ENCODE results near the gene VSTM5. TPM values are rescaled to one million over a fixed set of nuclear protein-coding genes. Genes with fewer than 3 reads are reported as not detected.

The VSTM5 gene
- total and polyA plus RNA-seq, 2 donors (not counting 3 experiments of a cell fraction or from before 2014, with no cell fraction given), result 0.03 TPM; not detected in 1

GRCh38 chr11:93861808-93862207, 11.4 kb upstream of the VSTM5 start:
- Histone ChIP-seq H3K9me1 (replicated peaks; ENCODE audit: control insufficient read depth, extremely low read depth, insufficient read depth, low read length) (no peaks in the 10 kb centered on the region), H3K4me2 (ENCODE audit: insufficient read depth, low read length) (no peak overlapping the region), H3K4me1 (ENCODE audit: control insufficient read depth, extremely low read depth, insufficient read depth, low read length) (no peaks in the 10 kb centered on the region), H3K4me3 (replicated peaks in 1 of 3; ENCODE audit: insufficient read depth in 1 of 3, low read depth in 1 of 3, low read length in 3 of 3) (no peak overlapping the region), H3K9ac (replicated peaks; ENCODE audit: extremely low read depth, insufficient read depth, low read length) (no peak overlapping the region), H3K9me3 (replicated peaks; ENCODE audit: control insufficient read depth, insufficient read depth, low read length) (no peaks in the 10 kb centered on the region), H3K79me2 (ENCODE audit: control insufficient read depth, insufficient read depth, low read length) (no peaks in the 10 kb centered on the region), H3K27me3 (ENCODE audit: control insufficient read depth in 2 of 2, insufficient read depth in 2 of 2, low read length in 2 of 2) (no peaks in the 10 kb centered on the region), H3K27ac (ENCODE audit: insufficient read depth, low read depth, low read length) (no peak overlapping the region), H2AFZ (ENCODE audit: low read depth, low read length) (no peak overlapping the region), H4K20me1 (replicated peaks; ENCODE audit: control insufficient read depth, extremely low read depth, insufficient read depth, low read length) (no peaks in the 10 kb centered on the region), H3K36me3 (ENCODE audit: control insufficient read depth in 2 of 2, extremely low read depth in 1 of 2, insufficient read depth in 2 of 2, low read length in 2 of 2) (no peaks in the 10 kb centered on the region)
- TF ChIP-seq JUN (IDR thresholded peaks at IDR 0.05; ENCODE audit: borderline replicate concordance, insufficient read depth, insufficient read length, low read depth), result no peak
- TF ChIP-seq GATA2 (IDR thresholded peaks at IDR 0.05; ENCODE audit: insufficient read depth, insufficient read length, low read depth, low read length), result no peak
- TF ChIP-seq POLR2AphosphoS5 (IDR thresholded peaks at IDR 0.05; ENCODE audit: insufficient read depth, low read depth, low read length), result no peak
- TF ChIP-seq EZH2 (IDR thresholded peaks at IDR 0.05; ENCODE audit: borderline replicate concordance, low read depth, low read length, severe bottlenecking), result no peak
- TF ChIP-seq MYC (IDR thresholded peaks at IDR 0.05; ENCODE audit: low read depth, low read length), result no peak
- no peak for TF ChIP-seq MAX (IDR thresholded peaks at IDR 0.05; ENCODE audit: insufficient read depth, insufficient read length)
- no peak for TF ChIP-seq FOS (IDR thresholded peaks at IDR 0.05; ENCODE audit: borderline replicate concordance, insufficient read depth, low read length)
- TF ChIP-seq CTCF (IDR thresholded peaks at IDR 0.05; ENCODE audit: extremely low read depth in 1 of 2, insufficient read depth in 1 of 2, low read depth in 1 of 2, low read length in 2 of 2), result no peak
- TF ChIP-seq POLR2A (IDR thresholded peaks at IDR 0.05; ENCODE audit: low read depth, low read length), result no peak
- dilution Hi-C loops (cut with MboI; ENCODE audit: extremely low pct_ligation_motif_present, low sequenced_read_pairs) (no loop called here), intact Hi-C loops (cut with micrococcal nuclease) (no loop called here)
- CTCF ChIA-PET, result no interaction called here
- DNase-seq (ENCODE audit: low read depth, low spot score) (no peak), FAIRE-seq (no peak)
- POLR2A ChIA-PET, result no interaction called here
- BruUV-seq (replicated peaks), result no TSS peak

All from endothelial cell of umbilical vein (primary cell).